Testis (tissue), 2 donors: ENCODE results near the gene CORT.

Experiments used
- CTCF ChIP-seq, 3 experiments: fragments of 450-650 bp in 2 of 3; fragments of 200-600 bp in 1 of 3; sonication (generic) in 1 of 3; IDR thresholded peaks; one replicate each; pipeline ENCODE4 v1.5.1; 2016 to 2019; ENCODE audit warnings: antibody characterized with exemption in 3 of 3, mild to moderate bottlenecking in 2 of 3, moderate library complexity in 1 of 3
- POLR2A ChIP-seq: fragments of 450-650 bp; IDR thresholded peaks from one replicate; pipeline ENCODE4 v1.6.1; 2017; ENCODE audit warnings: antibody characterized with exemption, mild to moderate bottlenecking, moderate library complexity

GRCh38 chr1:10429868-10430215 is 20.0 kb upstream of the CORT start:
- TF ChIP-seq CTCF (IDR thresholded peaks at IDR 0.05) = no peak
- TF ChIP-seq POLR2A = no peak
